Dermis microvascular lymphatic vessel endothelial cell (primary cell): ENCODE data around the gene ACTN4. TPM values are rescaled to one million over a fixed set of nuclear protein-coding genes. Genes with fewer than 3 reads are reported as not detected.
A peak's percentile ranks its signal among the peaks of the same experiment; 100 is the strongest.
"Not testable (repeated sequence)": the region's sequence is repeated elsewhere in the genome, so short reads cannot be mapped to it uniquely, and the experiment has no call there.

Experiments used
- DNase-seq, 2 donors: peaks; one replicate each; pipeline versions ENCODE4 v3.0.0 to v3.0.0-alpha.2; 2010; ENCODE audit warnings: low read depth in 2 of 2
- total RNA-seq: library from RNA; depleted of rRNA; stranded (reverse); fragments of >200 nt; gene quantifications from 2 replicates; pipeline ENCODE4 v1.2.1, GENCODE V29; 2014

Gene ACTN4
- total RNA-seq, 1 donor from 2014 or later: 126 TPM

- peak in 1 of 2 donors; percentile 44 for DNase-seq
These were observed 89.2 kb downstream of the ACTN4 start for GRCh38 chr19:38736413-38737280.

DNA sequence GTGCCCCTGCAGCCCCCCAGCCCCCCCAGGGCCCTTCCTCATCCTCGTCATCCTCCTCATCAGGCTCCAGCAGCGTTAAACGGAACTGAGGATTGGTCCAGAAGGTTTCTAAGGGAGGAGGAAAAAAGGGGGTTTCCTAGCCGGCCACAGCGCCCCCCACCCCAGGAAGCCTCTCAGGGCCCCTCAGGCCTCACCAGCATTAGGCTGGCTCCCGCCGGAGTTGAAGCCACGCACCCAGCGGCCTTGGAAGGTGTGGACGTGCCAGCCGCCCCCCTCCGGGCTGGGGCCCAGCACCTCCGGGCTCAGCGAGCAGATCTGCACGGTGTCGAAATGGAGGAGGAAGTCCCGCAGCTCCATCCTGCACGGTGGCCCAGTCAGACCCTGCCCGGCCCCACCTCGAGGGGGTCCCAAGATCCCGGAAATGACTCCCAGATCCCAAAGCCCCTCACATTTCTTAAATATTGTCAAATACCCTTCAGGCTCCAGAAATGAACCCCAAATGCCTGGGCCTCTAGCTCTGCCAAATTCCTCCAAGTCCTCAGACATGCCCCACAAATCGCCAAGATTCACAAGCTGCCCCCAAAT, 89.9 kb downstream of the ACTN4 start:
- no peak for DNase-seq

DNA sequence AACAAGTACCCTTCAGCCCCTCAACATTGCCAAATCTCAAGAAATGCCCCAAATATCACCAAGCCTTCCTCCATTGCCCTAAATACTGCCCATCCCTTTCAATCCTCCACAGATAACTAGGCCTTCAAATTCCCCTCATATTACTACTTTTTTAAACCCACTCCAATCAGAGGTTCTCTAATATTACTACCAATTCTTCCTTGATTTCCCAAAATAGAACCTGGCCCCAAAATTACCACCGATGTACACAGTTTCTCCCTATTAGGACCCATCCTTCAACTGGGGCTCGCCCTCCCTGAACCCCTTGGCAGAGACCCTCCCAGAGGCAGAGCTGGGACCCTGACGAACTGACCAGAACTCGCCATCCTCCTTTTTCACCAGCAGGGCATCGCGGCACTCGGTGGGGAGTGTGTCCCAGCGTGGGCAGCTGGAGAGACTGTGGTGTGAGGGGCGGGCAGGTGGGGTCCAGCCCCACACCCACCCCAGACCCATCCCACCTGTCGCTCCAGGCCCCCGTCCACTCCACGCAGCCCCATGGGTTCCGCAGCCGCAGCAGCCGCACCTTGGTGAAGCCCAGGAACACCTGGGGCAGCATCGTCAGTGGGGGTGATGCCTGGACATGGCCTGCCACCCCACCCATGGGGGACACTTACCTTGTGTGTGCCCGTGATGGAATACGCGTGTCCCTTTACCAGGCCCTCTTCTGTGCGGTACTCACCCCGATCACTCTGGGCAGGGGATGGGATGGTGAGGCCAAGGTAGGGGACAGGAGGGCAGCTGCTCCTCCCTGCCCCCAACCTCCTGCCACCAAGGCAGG, 90.7 kb downstream of the ACTN4 start:
- DNase-seq: peak in 1 of 2 donors; percentile 0

DNA sequence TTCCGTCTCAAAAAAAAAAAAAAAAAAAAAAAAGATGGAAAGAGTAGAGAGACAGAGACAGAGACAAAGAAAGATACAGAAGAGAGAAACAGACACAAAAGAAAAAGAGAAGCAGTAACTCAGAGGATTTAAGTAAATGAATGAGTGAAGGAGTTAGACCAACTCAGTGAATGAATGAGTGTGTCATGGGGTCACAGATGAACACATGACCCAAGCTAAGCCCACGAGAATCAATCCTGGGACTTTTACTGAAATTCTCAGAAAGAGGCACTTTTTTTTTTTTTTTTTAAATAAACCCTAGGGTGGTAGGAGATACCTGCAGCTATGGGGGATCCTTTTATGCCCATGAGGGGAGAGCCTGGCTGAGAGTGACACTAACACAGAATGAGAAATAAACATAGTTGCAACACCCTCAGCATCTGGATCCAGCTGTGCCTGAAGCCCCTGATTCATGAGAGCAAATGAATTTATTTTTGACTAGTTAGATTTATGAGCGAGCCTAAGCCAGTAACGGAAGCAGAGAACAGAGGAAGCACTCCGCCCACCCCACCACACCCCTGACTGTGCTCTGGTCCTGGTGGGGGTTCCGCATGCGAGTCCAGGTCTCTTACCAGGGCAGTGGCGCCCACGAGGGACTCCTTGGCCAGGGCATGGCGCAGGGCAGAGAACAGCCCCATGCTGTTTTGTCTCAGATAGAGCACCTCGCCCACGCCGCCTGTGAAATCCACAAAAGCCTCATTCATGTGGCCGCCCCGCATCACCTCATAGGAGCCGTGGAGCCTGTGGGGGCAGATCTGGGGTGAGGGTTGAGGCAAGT, 92.2 kb downstream of the ACTN4 start:
- peak in 1 of 2 donors; percentile 0 for DNase-seq

GRCh38 chr19:38740257-38740592, 92.8 kb downstream of the ACTN4 start:
- peak in 1 of 2 donors; percentile 0 for DNase-seq

DNA sequence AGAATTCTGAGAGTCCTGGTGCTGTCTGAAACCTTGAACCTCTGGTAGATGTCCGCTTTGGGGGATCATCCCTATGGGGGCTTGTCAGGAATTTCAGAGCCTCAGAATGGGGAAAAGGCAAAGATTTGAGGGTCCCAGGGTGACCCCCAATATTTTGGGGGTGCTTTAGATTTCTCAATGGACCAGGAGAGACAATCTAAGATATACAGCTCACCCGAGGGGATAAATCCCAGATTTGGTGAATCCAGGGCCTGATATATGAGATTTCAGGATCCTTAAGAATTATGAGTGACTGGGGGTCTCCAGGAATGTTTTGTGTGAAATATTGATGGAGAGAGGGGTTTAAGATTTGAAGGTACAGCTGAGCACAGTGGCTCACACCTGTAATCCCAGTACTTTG, 93.5 kb downstream of the ACTN4 start:
- no peak for DNase-seq

DNA sequence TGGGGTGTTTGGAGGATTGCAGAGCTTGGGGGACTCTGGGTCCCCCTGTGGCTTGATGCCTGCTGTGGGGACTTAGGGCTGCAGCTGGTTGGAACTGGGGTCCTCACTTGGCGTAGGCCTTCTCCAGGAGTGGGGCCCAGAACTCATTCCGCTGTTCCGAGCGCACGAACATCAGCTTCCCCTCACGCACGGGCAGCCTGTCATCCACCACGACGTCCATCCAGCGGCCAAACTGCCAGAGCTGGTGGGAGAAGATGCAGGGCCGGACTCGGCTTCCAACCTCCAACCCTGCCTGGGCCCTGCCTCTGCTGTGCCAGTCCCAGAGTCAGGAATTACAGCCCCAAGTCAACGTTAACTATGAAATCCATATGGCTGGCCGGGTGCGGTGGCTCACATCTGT, 94.2 kb downstream of the ACTN4 start:
- DNase-seq: no peak

DNA sequence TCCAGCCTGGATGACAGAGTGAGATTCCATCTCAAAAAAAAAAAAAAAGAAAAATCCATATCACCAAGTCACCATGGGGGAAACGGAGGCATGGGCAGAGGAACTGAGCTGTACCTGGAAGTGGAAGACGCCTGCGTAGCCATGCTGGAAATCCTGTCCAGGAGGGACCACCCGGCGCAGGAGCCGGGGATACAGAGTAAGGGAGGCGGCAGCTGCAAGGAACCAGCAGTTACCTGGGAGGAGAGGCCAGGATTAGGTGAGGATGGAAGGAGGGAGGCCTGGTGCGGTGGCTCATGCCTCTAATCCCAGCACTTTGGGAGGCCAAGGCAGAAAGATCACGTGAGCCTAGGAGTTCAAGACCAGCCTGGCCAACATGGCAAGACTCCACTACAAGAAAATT, 94.8 kb downstream of the ACTN4 start:
- no peak for DNase-seq

DNA sequence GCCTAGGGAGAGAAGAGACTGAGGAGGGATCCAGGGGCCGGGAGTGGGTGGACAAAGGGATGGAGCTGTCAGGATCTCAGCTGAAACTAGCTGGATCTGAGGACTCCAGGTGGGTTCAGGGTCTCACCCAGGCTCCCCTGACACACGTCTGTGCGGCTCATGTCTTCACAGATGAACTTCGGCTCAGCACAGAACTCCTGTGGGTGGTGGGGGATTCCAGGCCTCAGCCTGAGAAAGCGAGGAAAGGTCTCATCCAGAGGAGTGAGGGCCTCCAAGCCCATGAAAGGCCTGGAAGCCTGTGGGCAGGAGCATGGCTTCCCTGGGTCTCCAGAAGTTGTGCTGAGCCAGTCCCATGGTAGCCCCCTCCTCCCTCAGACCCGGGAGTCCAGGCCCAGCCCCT, 95.5 kb downstream of the ACTN4 start:
- DNase-seq: no peak

DNA sequence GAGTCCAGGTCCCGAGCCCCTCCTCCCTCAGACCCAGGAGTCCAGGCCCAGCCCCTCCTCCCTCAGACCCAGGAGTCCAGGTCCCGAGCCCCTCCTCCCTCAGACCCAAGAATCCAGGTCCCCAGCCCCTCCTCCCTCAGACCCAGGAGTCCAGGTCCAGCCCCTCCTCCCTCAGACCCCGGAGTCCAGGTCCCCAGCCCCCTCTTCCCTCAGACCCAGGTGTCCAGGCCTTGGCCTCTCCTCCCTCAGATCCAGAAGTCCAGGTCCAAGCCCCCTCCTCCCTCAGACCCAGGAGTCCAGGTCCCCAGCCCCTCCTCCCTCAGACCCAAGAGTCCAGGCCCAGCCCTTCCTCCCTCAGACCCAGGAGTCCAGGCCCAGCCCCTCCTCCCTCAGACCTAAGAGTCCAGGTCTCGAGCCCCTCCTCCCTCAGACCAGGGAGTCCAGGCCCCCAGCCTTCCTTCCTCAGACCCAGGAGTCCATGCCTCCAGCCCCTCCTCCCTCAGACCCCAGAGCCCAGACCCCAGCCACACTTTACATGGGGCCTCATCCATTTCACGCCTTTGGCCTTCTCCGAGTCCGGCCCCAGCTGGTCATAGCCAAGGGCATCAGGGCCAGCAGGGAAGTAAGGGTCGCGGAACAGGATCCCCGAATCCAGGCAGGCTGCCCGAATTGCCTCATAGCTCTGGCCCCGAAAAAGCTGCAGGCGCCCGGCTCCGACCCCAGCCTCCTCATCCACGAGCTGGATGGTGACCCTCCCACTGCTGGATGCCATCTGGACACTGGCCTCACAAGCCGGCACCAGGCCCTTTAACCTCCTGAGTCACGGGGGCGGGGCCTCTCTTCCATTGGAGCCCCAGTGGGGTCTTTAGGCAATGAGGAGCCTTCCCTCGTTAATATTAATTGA, 96.2 kb downstream of the ACTN4 start:
- DNase-seq: no peak

DNA sequence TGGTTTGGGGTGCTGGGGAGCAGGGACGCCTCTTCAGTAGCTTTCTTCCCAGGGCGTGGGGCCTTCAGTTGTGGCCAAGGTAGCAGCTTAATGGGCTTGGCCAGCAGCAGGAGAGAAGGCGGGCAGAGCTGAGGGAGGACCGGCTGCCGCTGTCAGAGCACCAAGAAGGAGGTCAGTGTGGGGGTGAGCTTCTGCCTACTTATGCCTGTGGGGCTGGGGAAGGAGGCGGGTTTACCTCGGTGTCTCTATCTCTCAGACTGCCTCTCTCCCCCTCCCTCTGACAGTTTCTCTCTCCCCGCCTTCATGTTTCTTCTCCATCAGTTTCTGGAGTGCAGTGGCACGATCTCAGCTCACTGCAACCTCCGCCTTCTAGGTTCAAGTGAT, 96.8 kb downstream of the ACTN4 start, which contains the start of gene CAPN12:
TSS of gene CAPN12 (minus strand) at position 177 of the 384 bp plus-strand sequence. CDS start 309 bp downstream, outside the sequence.
- DNase-seq: no peak

DNA sequence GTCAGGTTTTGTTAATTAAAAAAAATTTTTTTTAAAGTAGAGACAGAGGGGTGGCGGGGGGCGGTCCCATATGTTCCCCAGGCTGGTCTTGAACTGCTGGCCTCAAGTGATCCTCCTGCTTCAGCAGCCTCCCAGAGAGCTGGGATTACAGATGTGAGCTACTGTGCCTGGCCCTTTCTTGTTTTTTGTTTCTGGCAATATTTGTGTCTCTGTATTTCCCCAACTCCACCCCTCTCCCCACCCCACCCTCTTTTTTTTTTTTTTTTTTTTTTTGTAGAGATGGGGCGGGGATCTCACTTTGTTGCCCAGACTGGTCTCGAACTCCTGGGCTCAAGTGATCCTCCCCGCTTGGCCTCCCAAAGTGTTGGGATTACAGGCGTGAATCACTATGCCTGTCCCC, 97.4 kb downstream of the ACTN4 start:
- no peak for DNase-seq

GRCh38 chr19:38745316-38745715, 97.9 kb downstream of the ACTN4 start:
- no peak for DNase-seq

DNA sequence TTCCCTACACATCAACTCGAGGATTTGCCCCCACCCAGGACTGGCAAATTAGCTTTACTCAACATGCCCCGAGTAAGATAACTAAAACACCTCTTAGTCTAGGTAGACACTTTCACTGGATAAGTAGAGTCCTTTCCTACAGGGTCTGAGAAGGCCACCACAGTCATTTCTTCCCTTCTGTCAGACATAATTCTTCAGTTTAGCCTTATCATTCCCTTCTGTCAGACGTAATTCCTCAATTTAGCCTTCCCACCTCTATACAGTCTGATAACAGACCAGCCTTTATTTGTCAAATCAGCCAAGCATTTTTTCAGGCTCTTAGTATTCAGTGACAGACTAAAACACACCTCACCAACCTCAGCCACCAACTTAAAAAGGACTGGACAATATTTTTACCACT, 106.3 kb downstream of the ACTN4 start:
- DNase-seq: not testable (repeated sequence)

DNA sequence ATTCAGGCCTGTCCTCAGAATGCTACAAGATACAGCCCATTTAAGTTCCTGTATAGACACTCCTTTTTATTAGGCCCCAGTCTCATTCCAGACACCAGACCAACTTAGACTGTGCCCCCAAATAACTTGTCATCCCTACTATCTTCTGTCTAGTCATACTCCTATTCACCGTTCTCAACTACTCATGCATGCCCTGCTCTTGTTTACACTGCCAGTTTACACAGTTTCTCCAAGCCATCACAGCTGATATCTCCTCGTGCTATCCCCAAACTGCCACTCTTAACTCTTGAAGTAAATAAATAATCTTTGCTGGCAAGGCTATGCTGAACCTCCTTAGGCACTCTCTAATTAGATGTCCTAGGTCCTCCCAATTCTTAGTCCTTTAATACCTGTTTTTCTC, 106.7 kb downstream of the ACTN4 start:
- DNase-seq: not testable (repeated sequence)

GRCh38 chr19:38759590-38760003, 112.1 kb downstream of the ACTN4 start:
- DNase-seq: no peak

GRCh38 chr19:38760805-38761517, 113.5 kb downstream of the ACTN4 start:
- not testable (repeated sequence) for DNase-seq

DNA sequence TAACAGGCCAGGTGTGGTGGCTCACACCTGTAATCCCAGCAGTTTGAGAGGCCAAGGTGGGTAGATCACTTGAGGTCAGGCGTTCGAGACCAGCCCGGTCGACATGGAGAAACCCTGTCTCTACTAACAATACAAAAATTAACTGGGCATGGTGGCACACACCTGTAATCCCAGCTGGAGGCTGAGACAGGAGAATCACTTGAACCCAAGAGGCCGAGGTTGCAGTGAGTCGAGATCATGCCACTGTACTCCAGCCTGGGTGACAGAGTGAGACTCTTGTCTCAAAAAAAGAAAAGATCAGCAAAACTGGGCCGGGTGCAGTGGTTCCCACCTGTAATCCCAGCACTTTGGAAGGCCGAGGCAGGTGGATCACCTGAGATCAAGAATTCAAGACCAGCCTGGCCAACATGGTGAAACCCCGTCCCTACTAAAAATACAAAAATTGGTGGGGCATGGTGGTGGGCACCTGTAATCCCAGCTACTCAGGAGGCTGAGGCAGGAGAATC, 114.5 kb downstream of the ACTN4 start:
- not testable (repeated sequence) for DNase-seq

DNA sequence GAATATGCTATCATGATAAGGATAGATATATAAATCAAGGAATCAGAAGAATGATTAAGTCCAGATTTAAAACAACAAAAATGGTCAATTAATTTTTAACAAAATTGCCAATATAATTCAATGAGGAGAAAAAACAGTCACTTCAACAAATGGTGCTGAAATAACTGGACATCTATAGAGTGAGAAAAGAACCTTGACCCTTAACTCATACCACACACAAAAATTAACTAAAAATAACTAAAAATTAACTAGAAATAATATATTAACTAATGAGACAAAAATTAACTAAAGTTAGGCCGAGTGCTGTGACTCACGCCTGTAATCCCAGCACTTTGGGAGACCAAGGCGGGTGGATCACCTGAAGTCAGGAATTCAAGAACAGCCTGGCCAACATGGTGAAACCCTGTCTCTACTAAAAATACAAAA, 116.4 kb downstream of the ACTN4 start:
- DNase-seq: no peak
